ENCODE measurements around the gene CPPED1.

The CPPED1 gene

GRCh38 chr16:12637002-12637401 lies 166.7 kb downstream of the CPPED1 start:
- ATAC-seq, result no peak

DNA sequence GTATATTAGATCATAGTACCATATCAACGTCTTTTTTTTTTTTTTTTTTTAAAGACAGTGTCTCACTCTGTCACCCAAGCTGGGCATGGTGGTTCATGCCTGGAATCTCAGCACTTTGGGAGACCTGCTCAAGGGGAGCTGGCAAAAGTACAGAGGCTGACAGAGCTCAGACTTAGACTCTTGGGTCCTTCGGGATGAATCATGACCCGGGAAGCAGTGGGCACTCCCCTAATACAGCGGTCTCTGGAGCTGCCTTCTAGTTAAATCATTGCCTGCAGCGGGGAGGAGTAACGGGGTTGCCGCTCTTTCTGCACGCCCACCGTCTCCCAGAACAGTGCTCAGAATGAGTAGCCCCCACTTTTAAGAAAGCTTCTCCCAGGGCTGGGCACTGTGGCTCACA lies 174.4 kb downstream of the CPPED1 start:
- no peak for ATAC-seq

DNA sequence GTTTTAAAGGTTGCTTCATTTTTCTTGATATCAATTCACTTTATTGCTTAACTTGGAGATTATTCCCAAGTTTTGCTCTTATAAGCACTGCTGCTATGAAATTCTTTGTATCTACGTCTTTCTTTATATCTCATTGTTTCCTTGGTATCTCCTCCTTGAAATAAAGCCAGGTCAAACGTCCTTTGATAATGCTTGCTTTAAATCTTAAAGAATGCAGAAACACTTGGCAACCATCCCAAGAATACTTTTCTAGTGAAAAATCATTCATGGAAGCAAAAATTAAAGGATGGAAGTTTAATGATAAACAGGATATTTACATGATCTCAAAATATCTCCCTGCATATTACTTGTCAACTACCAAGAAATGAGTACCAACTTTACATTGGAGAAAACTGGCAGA lies 175.2 kb downstream of the CPPED1 start:
- no peak for ATAC-seq

DNA sequence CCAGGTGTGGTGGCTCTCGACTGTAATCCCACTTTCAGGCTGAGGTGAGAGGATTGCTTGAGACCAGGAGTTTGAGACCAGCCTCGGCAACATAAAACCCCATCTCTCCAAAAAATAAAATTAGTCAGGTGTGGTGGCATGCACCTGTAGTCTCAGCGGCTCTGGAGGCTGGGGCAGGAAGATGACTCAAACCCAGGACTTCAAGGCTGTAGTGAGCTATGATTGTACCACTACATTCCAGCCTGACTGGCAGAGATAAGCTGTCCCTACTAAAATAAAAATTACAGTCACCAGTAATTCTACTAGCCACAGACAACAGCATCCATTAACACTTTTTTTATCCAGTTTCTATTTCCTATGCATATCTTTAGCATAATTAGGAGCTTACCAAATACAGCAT lies 176.3 kb downstream of the CPPED1 start:
- ATAC-seq, result peak; percentile 64 to 70

GRCh38 chr16:12626411-12626810 lies 177.3 kb downstream of the CPPED1 start:
- no peak for ATAC-seq

- ATAC-seq, result no peak
Measured at GRCh38 chr16:12625716-12626115, 178.0 kb downstream of the CPPED1 start.

- ATAC-seq, result peak; percentile 43 to 47
Measured at GRCh38 chr16:12625068-12625467, 178.6 kb downstream of the CPPED1 start.

- no peak for ATAC-seq
Measured at GRCh38 chr16:12620150-12620549, 183.5 kb downstream of the CPPED1 start.

DNA sequence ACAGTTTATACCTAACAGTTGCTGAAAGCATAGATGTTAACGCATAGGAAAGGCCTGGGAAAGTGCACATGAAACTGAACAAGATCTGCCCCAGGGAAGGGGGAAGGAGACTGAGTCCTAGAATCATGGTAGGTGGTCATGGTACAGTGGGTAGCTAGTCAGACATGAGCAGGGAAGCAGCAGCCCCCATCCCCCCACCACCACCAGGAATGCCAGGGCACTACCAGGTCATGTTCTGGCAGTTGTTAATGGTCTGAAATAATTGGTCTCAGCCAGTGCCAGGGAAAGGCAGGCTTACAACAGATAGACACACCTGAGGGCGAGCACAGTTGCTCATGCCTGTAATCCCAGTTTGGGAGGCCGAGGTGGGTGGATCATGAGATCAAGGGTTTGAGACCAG lies 185.2 kb downstream of the CPPED1 start:
- ATAC-seq, result no peak

GRCh38 chr16:12617401-12617819 lies 186.3 kb downstream of the CPPED1 start:
- ATAC-seq, result peak; percentile 39 to 49

GRCh38 chr16:12614662-12615278 lies 188.9 kb downstream of the CPPED1 start:
- no peak for ATAC-seq

GRCh38 chr16:12613992-12614661 lies 189.6 kb downstream of the CPPED1 start:
- no peak for ATAC-seq

- ATAC-seq, result peak; percentile 75 to 77
Measured at GRCh38 chr16:12613131-12613991, 190.3 kb downstream of the CPPED1 start.

DNA sequence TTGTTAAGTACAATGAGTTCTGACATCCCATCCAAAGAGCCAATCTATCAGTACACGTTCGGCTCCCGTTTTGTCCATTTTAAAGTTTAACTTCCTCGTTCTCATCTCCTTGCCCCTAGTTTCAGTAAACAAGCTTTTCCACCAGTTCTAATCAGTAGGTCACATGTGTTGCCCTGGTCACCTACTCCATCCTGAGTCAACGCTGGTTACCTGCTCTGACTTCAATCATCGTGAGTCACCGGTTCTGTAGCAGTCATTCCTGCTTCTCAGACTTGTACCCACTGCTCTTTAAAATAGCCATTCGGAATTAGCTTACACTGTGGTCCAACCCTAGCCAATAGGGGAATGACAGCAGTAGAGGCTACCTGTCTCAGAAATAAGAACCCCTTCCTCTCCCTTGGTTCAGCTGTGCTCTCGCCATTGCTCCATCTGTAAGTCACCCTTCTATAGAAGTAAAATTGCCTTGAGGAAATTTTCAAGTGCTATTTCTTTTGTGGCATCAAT lies 191.0 kb downstream of the CPPED1 start:
- peak; percentile 50 to 62 for ATAC-seq

DNA sequence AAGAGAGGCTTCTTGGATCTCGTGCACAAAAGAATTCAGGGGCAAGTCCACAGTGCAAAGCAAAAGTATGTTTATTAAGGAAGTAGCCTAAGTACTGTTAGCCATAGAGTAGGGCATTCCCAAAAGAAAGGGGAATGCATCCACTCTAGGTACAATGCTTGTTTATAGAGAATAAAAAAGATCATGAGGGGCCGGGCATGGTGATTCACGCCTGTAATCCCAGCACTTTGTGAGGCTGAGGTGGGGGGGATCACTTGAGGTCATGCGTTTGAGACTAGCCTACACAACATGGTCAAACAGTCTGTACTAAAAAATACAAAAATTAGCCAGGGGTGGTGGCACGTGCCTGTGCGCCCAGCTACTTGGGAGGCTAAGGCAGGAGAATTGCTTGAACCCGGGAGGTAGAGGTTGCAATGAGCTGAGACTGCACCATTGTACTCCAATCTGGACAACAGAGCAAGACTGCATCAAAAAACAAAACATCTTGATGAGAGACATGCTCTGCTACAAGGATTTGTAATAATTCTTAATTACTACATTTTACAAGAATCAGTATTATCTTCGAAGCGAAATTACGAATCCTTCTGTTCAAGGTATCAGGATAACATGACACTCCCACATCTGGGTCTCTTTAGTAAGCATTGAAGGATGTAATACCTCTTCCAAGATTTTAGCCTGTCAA lies 191.6 kb downstream of the CPPED1 start:
- ATAC-seq, result no peak

DNA sequence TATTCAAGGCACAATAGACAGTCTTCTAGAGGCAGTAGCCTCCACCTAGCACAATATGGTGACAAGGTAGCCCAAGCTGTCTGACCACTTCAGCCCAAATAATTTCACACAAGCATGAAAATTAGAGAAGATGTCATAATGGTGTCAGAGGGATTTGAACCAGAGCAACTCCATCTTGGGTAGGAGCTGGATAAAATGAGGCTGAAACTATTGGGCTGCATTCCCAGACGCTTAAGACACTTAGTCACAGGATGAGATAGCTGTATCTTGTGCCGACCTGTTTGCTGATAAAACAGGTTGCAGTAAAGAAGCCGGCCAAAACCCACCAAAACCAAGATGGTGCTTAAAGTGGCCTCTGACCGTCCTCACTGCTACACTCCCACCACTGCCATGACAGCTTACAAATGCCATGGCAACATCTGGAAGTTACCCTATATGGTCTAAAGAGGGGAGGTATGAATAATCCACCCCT lies 192.6 kb downstream of the CPPED1 start:
- ATAC-seq, result no peak

DNA sequence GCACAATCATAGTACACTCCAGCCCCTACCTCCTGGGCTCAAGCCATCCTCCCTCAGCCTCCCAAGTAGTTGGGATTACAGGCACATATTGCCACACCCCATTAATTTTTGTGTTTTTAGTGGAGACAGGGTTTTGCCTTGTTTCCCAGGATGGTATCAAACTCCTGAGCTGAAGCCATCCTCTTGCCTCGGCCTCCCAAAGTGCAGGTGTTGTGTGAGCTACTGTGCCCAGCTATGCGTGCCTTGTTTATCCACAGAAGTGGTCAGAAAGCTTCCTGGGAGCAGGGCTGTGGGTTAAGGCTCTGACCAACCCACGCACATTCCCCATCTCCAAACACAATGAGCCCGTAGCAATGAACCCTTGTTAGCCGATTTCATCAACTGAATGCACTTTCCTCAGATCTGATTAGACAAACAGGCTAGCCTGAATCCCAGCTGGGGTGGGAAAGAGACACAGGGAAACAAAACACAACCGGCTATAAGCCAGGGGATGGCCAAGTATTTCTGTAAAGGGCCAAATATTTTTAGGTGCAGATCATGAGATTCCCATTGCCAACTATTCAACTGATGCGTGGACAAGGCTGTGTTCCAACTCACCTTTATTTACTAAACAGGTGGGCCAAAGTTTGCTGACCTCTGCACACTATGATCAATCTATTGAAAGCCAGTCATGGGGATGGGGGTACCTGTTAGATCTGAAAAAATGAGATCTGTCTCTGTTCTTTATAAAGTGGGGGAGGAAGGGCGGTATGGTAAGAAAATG lies 193.6 kb downstream of the CPPED1 start:
- ATAC-seq, result no peak

All from activated CD4-positive, CD25-positive, alpha-beta regulatory T cell treated with anti-CD3 and anti-CD28 coated beads, Interleukin-2, amount 50 U/mL, for 24 hours (primary cell).